ENCODE measurements around the gene SIPA1. TPM values are rescaled to one million over a fixed set of nuclear protein-coding genes. Genes with fewer than 3 reads are reported as not detected.

SIPA1 gene
- total and polyA plus RNA-seq, 2 of the 13 experiments (the other 11 are each of a cell fraction or from before 2014, with no cell fraction given), result 5.8 to 7.7 TPM

DNA sequence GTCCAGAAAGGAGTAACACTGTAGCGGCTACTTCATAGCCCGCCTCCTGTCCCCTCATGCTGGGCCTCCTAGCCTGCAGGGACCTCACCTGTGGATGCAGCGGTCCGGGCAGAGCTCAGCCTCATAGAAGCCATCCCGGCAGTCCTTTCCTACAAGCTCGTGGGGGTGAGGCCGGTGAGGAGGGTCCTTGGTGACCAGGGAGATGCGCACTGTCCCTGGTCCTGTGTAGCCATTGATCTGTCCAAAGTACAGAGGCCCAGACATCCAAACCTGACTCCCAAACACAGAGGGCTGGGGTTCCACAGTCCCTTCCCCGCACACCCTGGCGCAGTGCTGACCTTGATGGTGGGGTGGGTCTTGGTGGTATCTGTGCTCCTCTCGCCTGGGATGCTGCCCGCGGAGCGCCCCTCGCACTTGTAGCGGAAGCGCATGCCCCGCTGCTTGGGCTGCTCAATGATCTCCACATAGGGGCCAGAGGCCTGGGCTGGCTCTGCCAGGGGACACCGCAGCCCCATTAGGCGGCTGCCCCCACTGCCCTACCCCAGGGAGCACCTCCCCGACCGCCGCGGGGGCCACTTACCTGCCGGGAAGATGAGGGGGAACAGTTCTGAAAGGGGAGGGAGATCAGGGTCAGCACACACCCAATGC lies 23.8 kb downstream of the SIPA1 start (continued):
- TF ChIP-seq, protein P1, sequence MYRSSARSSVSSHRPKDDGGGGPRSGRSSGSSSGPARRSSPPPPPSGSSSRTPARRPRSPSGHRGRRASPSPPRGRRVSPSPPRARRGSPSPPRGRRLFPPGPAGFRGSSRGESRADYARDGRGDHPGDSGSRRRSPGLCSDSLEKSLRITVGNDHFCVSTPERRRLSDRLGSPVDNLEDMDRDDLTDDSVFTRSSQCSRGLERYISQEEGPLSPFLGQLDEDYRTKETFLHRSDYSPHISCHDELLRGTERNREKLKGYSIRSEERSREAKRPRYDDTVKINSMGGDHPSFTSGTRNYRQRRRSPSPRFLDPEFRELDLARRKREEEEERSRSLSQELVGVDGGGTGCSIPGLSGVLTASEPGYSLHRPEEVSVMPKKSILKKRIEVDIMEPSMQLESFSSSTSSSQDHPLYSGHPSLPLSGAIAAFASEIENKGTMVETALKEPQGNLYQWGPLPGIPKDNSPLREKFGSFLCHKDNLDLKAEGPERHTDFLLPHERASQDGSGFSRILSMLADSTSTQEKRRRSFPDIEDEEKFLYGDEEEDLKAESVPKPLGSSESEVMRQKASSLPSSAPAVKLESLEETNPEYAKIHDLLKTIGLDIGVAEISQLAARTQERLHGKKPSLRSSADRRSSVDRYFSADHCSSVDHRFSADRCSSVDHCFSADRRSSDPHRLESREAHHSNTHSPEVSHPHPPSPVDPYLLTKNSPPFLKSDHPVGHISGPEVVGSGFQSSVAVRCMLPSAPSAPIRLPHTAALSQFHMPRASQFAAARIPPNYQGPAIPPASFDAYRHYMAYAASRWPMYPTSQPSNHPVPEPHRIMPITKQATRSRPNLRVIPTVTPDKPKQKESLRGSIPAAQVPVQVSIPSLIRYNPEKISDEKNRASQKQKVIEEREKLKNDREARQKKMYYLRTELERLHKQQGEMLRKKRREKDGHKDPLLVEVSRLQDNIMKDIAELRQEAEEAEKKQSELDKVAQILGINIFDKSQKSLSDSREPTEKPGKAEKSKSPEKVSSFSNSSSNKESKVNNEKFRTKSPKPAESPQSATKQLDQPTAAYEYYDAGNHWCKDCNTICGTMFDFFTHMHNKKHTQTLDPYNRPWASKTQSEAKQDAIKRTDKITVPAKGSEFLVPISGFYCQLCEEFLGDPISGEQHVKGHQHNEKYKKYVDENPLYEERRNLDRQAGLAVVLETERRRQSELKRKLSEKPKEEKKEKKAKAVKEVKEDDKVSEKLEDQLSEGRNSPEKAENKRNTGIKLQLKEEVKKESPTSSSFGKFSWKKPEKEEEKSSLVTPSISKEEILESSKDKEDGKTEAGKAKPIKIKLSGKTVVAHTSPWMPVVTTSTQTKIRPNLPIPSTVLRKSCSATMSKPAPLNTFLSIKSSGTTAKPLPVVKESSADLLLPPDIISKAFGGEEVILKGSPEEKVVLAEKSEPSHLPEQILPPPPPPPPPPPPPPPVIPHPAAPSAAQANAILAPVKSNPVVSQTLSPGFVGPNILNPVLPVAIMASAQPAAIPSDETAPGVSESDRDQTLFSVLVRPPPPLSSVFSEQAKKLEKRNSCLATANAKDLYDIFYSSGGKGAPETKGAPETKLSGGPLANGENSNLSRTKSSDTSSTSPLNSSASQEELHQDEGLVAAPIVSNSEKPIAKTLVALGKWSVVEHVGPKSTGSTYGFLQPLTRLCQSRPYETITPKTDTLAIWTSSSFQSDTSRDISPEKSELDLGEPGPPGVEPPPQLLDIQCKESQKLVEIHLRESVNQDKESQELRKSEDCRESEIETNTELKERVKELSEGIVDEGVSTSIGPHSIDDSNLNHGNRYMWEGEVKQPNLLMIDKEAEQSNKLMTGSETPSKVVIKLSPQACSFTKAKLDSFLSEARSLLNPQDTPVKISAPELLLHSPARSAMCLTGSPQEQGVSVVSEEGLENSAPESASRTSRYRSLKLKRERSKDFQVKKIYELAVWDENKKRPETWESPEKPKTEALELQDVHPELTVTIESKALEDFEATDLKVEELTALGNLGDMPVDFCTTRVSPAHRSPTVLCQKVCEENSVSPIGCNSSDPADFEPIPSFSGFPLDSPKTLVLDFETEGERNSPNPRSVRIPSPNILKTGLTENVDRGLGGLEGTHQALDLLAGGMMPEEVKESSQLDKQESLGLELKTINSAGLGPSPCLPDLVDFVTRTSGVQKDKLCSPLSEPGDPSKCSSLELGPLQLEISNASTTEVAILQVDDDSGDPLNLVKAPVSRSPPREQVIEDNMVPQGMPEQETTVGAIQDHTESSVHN (CRISPR knock-in tag; IDR thresholded peaks at IDR 0.05), result no peak
- TF ChIP-seq GATAD1 (CRISPR knock-in tag; IDR thresholded peaks at IDR 0.05) (0 out of 2 replicates have a peak, but pooled peaks have one; percentile 36), GFI1 (CRISPR knock-in tag; IDR thresholded peaks at IDR 0.05; ENCODE audit: borderline replicate concordance) (no peak), ARNT2 (CRISPR knock-in tag; IDR thresholded peaks at IDR 0.05; ENCODE audit: low read depth) (no peak), ZNF597 (CRISPR knock-in tag; IDR thresholded peaks at IDR 0.05) (no peak), PAWR (CRISPR knock-in tag; IDR thresholded peaks at IDR 0.05; ENCODE audit: borderline replicate concordance) (no peak), BRF2 (CRISPR knock-in tag; IDR thresholded peaks at IDR 0.05) (no peak), ZNF124 (CRISPR knock-in tag; IDR thresholded peaks at IDR 0.05) (peak; percentile 16; the same call in 1 of the 2 replicates), ASH2L (IDR thresholded peaks at IDR 0.05; ENCODE audit: insufficient read length, low read depth, low read length) (peak; percentile 1)
- TF ChIP-seq, protein P2, sequence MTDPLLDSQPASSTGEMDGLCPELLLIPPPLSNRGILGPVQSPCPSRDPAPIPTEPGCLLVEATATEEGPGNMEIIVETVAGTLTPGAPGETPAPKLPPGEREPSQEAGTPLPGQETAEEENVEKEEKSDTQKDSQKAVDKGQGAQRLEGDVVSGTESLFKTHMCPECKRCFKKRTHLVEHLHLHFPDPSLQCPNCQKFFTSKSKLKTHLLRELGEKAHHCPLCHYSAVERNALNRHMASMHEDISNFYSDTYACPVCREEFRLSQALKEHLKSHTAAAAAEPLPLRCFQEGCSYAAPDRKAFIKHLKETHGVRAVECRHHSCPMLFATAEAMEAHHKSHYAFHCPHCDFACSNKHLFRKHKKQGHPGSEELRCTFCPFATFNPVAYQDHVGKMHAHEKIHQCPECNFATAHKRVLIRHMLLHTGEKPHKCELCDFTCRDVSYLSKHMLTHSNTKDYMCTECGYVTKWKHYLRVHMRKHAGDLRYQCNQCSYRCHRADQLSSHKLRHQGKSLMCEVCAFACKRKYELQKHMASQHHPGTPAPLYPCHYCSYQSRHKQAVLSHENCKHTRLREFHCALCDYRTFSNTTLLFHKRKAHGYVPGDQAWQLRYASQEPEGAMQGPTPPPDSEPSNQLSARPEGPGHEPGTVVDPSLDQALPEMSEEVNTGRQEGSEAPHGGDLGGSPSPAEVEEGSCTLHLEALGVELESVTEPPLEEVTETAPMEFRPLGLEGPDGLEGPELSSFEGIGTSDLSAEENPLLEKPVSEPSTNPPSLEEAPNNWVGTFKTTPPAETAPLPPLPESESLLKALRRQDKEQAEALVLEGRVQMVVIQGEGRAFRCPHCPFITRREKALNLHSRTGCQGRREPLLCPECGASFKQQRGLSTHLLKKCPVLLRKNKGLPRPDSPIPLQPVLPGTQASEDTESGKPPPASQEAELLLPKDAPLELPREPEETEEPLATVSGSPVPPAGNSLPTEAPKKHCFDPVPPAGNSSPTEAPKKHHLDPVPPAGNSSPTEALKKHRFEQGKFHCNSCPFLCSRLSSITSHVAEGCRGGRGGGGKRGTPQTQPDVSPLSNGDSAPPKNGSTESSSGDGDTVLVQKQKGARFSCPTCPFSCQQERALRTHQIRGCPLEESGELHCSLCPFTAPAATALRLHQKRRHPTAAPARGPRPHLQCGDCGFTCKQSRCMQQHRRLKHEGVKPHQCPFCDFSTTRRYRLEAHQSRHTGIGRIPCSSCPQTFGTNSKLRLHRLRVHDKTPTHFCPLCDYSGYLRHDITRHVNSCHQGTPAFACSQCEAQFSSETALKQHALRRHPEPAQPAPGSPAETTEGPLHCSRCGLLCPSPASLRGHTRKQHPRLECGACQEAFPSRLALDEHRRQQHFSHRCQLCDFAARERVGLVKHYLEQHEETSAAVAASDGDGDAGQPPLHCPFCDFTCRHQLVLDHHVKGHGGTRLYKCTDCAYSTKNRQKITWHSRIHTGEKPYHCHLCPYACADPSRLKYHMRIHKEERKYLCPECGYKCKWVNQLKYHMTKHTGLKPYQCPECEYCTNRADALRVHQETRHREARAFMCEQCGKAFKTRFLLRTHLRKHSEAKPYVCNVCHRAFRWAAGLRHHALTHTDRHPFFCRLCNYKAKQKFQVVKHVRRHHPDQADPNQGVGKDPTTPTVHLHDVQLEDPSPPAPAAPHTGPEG (CRISPR knock-in tag; IDR thresholded peaks at IDR 0.05), result no peak
